ENCODE data around the gene MYO16.
"Not testable (repeated sequence)": the region's sequence is repeated elsewhere in the genome, so short reads cannot be mapped to it uniquely, and the experiment has no call there.

The MYO16 gene

GRCh38 chr13:108747843-108748242 lies 118.4 kb downstream of the MYO16 start:
- no peak for FAIRE-seq

- FAIRE-seq: no peak
Observed at GRCh38 chr13:108752276-108752675, 122.9 kb downstream of the MYO16 start.

GRCh38 chr13:108755083-108755482 lies 125.7 kb downstream of the MYO16 start:
- no peak for FAIRE-seq

GRCh38 chr13:108760129-108760528 lies 130.7 kb downstream of the MYO16 start:
- no peak for FAIRE-seq

GRCh38 chr13:108760541-108760940 lies 131.1 kb downstream of the MYO16 start:
- no peak for FAIRE-seq

- no peak for FAIRE-seq
Observed at GRCh38 chr13:108768035-108768434, 138.6 kb downstream of the MYO16 start.

GRCh38 chr13:108769213-108770070 lies 140.0 kb downstream of the MYO16 start:
- no peak for FAIRE-seq

GRCh38 chr13:108775597-108775996 lies 146.2 kb downstream of the MYO16 start:
- FAIRE-seq: no peak

- FAIRE-seq: no peak
Observed at GRCh38 chr13:108776650-108777049, 147.2 kb downstream of the MYO16 start.

- FAIRE-seq: no peak
Observed at GRCh38 chr13:108777421-108778420, 148.3 kb downstream of the MYO16 start.

GRCh38 chr13:108779308-108779707 lies 149.9 kb downstream of the MYO16 start:
- no peak for FAIRE-seq

GRCh38 chr13:108780706-108781105 lies 151.3 kb downstream of the MYO16 start:
- no peak for FAIRE-seq

GRCh38 chr13:108781312-108781711 lies 151.9 kb downstream of the MYO16 start:
- no peak for FAIRE-seq

- not testable (repeated sequence) for FAIRE-seq
Observed at GRCh38 chr13:108782480-108782879, 153.1 kb downstream of the MYO16 start.

- no peak for FAIRE-seq
Observed at GRCh38 chr13:108785844-108786243, 156.4 kb downstream of the MYO16 start.

GRCh38 chr13:108786456-108787200 lies 157.2 kb downstream of the MYO16 start:
- FAIRE-seq: no peak

- FAIRE-seq: no peak
Observed at GRCh38 chr13:108787700-108788414, 158.4 kb downstream of the MYO16 start.

GRCh38 chr13:108789476-108789875 lies 160.1 kb downstream of the MYO16 start:
- FAIRE-seq: no peak

- no peak for FAIRE-seq
Observed at GRCh38 chr13:108795841-108796240, 166.4 kb downstream of the MYO16 start.

GRCh38 chr13:108797354-108797753 lies 167.9 kb downstream of the MYO16 start:
- no peak for FAIRE-seq

- no peak for FAIRE-seq
Observed at GRCh38 chr13:108807841-108808240, 178.4 kb downstream of the MYO16 start.

GRCh38 chr13:108812165-108812564 lies 182.8 kb downstream of the MYO16 start:
- no peak for FAIRE-seq
